Measurements from ENCODE around the gene PRKAG1. TPM values are rescaled to one million over a fixed set of nuclear protein-coding genes. Genes with fewer than 3 reads are reported as not detected.

PRKAG1 gene
- total RNA-seq, 2 donors from 2014 or later, result 25.4 to 26.4 TPM

DNA sequence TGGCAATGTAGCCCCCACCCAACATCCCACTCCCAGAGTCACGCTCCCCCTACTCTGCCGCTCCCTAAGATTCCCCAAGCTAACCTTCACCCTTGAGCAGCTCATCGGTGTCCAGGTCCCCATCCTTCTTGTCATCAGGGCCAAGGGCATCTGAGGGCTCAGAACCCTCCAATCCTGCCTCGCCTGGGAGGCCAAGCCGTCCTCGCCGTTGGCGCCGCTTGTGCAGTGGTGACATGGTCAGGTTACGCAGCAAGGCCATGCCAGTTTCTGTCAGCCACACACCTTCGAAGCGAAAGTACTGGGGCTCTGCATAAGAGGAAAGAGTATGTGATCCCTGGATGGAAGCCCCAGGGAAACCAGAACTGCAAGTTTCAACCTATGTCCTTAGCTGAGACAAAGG is 26.1 kb upstream of the PRKAG1 start:
- H3K4me3 ChIP-seq, result no peak overlapping the region
- H3K4me1 ChIP-seq, result no peaks in the 10 kb centered on the region
- no peak for TF ChIP-seq POLR2A (IDR thresholded peaks at IDR 0.05)
- TF ChIP-seq, protein P1, sequence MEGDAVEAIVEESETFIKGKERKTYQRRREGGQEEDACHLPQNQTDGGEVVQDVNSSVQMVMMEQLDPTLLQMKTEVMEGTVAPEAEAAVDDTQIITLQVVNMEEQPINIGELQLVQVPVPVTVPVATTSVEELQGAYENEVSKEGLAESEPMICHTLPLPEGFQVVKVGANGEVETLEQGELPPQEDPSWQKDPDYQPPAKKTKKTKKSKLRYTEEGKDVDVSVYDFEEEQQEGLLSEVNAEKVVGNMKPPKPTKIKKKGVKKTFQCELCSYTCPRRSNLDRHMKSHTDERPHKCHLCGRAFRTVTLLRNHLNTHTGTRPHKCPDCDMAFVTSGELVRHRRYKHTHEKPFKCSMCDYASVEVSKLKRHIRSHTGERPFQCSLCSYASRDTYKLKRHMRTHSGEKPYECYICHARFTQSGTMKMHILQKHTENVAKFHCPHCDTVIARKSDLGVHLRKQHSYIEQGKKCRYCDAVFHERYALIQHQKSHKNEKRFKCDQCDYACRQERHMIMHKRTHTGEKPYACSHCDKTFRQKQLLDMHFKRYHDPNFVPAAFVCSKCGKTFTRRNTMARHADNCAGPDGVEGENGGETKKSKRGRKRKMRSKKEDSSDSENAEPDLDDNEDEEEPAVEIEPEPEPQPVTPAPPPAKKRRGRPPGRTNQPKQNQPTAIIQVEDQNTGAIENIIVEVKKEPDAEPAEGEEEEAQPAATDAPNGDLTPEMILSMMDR (IDR thresholded peaks at IDR 0.05), result no peak
- H3K36me3 ChIP-seq (replicated peaks in 1 of 2; ENCODE audit: insufficient read depth in 1 of 2, low read depth in 2 of 2), result peaks cover 35 to 80% of the 10 kb centered on the region in 2 donors
- H3K27me3 ChIP-seq, result no peaks in the 10 kb centered on the region
- WGBS, 2 donors, result 87 to 91% methylated on average over 11 to 12 of the region's 12 CpGs
- DNase-seq (no peak), ATAC-seq (no peak)
- intact Hi-C loops (cut with DNase I), result no loop called here
- no peaks in the 10 kb centered on the region for H3K9me3 ChIP-seq
- H3K27ac ChIP-seq, result no peak overlapping the region

DNA sequence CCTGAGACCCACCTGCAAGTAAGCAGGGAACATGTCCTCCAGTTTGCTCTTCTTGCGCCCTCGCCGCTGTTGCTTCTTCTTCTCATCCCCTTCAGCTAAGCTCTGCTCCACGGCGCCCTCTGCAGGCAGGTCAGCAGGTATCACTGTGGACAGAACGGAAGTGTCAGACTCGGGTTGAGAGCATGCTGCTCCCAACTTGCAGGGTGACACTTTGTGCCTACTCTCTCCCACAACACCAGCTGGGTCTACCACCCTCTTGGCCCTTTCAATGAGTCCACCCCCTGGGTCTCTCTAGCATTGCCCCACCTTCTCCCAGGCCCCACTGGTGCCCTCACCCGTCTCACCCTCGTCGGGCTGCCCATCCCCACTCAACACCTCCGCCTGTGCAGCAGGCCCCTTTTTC is 25.3 kb upstream of the PRKAG1 start:
- Histone ChIP-seq H3K4me1 (no peaks in the 10 kb centered on the region), H3K4me3 (no peak overlapping the region), H3K9me3 (no peaks in the 10 kb centered on the region), H3K27me3 (no peaks in the 10 kb centered on the region), H3K27ac (no peak overlapping the region), H3K36me3 (replicated peaks in 1 of 2; ENCODE audit: insufficient read depth in 1 of 2, low read depth in 2 of 2) (peaks cover 40 to 79% of the 10 kb centered on the region in 2 donors)
- 61 to 67% methylated on average over 11 of the region's 11 CpGs for WGBS, 2 donors
- no peak for TF ChIP-seq POLR2A (IDR thresholded peaks at IDR 0.05)
- TF ChIP-seq, protein P1 (IDR thresholded peaks at IDR 0.05), result peak; percentile 33 to 53 (median 45)
- ATAC-seq (no peak), DNase-seq (peak; percentile 46 to 55 (median 50))
- intact Hi-C loops (cut with DNase I), result no loop called here

DNA sequence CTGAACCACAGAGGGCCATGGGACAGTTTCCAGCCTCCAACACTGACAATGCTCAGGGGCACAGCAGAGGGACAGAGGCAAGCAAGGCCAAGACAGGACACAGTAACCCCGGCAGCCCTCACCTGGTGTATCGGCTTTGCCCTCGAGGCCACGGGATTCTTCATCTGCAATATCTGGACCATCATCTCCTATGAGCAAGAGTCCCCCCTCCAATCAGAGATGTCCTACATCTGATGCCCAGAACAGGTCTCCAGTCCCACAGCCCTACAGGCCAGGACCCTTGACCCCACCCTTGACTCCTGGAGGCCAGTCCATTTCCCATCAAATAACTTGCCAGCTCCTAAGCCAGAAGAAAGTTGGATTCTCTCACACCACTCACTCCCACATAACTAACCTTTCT is 24.7 kb upstream of the PRKAG1 start:
- DNase-seq, result no peak
- intact Hi-C loops (cut with DNase I), result no loop called here
- WGBS, 2 donors, result 85 to 100% methylated on average over 1 to 4 of the region's 4 CpGs

DNA sequence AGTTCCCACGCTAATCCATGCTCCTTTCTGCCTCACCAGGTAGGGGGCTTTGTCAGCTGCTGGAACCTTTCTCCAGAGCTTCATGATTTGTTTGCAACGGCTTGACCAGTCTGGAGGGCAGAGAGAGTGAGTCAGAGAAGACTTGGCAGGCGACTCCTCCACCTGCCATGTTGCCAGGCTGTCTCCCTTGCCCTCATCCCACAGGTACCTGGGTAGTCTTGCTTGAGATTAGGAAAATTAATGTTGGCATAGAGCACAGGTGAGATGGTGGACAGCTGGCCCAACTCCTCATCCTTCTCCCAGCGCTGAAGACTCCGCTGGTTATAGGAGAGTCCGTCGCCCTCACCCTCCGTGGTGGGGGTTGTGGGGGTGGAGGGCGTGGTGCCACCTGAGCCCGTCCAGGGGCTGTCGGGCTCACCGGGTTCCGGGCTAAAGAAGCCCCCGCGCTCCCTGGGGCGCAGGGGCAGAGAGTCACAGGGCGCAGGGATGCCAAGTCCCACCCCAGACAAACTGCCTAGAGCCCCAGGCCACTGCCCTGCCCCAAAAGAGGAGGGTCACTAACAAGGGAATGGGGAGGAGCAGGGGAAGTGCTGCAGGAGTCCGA is 23.4 kb upstream of the PRKAG1 start:
- 83 to 88% methylated on average over 11 to 17 of the region's 18 CpGs for WGBS, 2 donors
- DNase-seq, result no peak
- Histone ChIP-seq H3K4me1 (no peaks in the 10 kb centered on the region), H3K27ac (no peak overlapping the region), H3K36me3 (replicated peaks in 1 of 2; ENCODE audit: insufficient read depth in 1 of 2, low read depth in 2 of 2) (peaks cover 42 to 70% of the 10 kb centered on the region in 2 donors), H3K27me3 (no peaks in the 10 kb centered on the region), H3K4me3 (no peak overlapping the region), H3K9me3 (no peaks in the 10 kb centered on the region)
- ATAC-seq, result no peak
- no peak for TF ChIP-seq POLR2A (IDR thresholded peaks at IDR 0.05)
- TF ChIP-seq, protein P1 (IDR thresholded peaks at IDR 0.05), result no peak
- intact Hi-C loops (cut with DNase I), result no loop called here

More for the DNA sequence above, 24.7 kb upstream of the PRKAG1 start:
- no peaks in the 10 kb centered on the region for H3K9me3 ChIP-seq
- TF ChIP-seq, protein P1 (IDR thresholded peaks at IDR 0.05), result no peak
- TF ChIP-seq POLR2A (IDR thresholded peaks at IDR 0.05), result no peak
- H3K27ac ChIP-seq, result no peak overlapping the region
- H3K4me3 ChIP-seq, result no peak overlapping the region
- no peaks in the 10 kb centered on the region for H3K27me3 ChIP-seq
- H3K36me3 ChIP-seq (replicated peaks in 1 of 2; ENCODE audit: insufficient read depth in 1 of 2, low read depth in 2 of 2), result peaks cover 42 to 75% of the 10 kb centered on the region in 2 donors
- no peaks in the 10 kb centered on the region for H3K4me1 ChIP-seq
- ATAC-seq, result no peak

All from body of pancreas (tissue), 4 donors.